Neural cell (in vitro differentiated cells): ENCODE results near the gene AMIGO2. TPM values are rescaled to one million over a fixed set of nuclear protein-coding genes. Genes with fewer than 3 reads are reported as not detected.

Source experiments
- H2AFZ ChIP-seq: fragments of 200-600, 300-800 bp; sonication (generic), shearing (Covaris generic); 2 replicates; pipeline ENCODE4 v1.6.0; 2014; ENCODE audit warnings: low read depth, mild to moderate bottlenecking, antibody characterized with exemption, low read length, moderate library complexity
- H3F3A ChIP-seq: fragments of 200-600 bp; shearing (Covaris generic); 2 replicates; pipeline ENCODE4 v1.6.1; 2016; ENCODE audit warnings: mild to moderate bottlenecking, moderate library complexity, mixed read lengths, antibody characterized with exemption, low read length; ENCODE audit not compliant: insufficient read depth, poor library complexity, severe bottlenecking
- H3K27ac ChIP-seq: fragments of 200-600, 300-800 bp; sonication (generic), shearing (Covaris generic); 2 replicates; pipeline ENCODE4 v1.5.1; 2014; ENCODE audit warnings: mild to moderate bottlenecking, low read length, moderate library complexity
- H3K27me3 ChIP-seq: fragments of 300-800, 200-600 bp; sonication (generic), shearing (Covaris generic); 2 replicates; pipeline ENCODE4 v1.6.0; 2014; ENCODE audit warnings: mild to moderate bottlenecking, low read depth, low read length, moderate library complexity; ENCODE audit not compliant: insufficient read depth
- H3K36me3 ChIP-seq: fragments of 300-800, 200-600 bp; sonication (generic), shearing (Covaris generic); 2 replicates; pipeline ENCODE4 v1.5.1; 2014; ENCODE audit warnings: mild to moderate bottlenecking, antibody characterized with exemption, low read length, moderate library complexity; ENCODE audit not compliant: insufficient read depth
- H3K4me2 ChIP-seq: fragments of 300-800, 200-600 bp; sonication (generic), shearing (Covaris generic); 2 replicates; pipeline ENCODE4 v1.6.0; 2014; ENCODE audit warnings: mild to moderate bottlenecking, low read length
- H3K4me3 ChIP-seq: fragments of 300-800, 200-600 bp; sonication (generic), shearing (Covaris generic); 2 replicates; pipeline ENCODE4 v1.5.1; 2014; ENCODE audit warnings: mild to moderate bottlenecking, low read length, moderate library complexity
- H3K79me2 ChIP-seq: fragments of 200-600 bp; shearing (Covaris generic); replicated peaks from 2 replicates; pipeline ENCODE4 v1.6.0; 2014; ENCODE audit warnings: mild to moderate bottlenecking, low read length, moderate library complexity; ENCODE audit not compliant: insufficient read depth
- H3K9ac ChIP-seq: fragments of 300-800, 200-600 bp; sonication (generic), shearing (Covaris generic); 2 replicates; pipeline ENCODE4 v1.6.1; 2016; ENCODE audit warnings: mild to moderate bottlenecking, low read length, mixed read lengths
- H3K9me2 ChIP-seq: fragments of 200-600 bp; shearing (Covaris generic); 2 replicates; pipeline ENCODE4 v1.6.1; 2016; ENCODE audit warnings: mild to moderate bottlenecking, low read length, mixed read lengths; ENCODE audit not compliant: insufficient read depth
- H3K9me3 ChIP-seq: fragments of 200-600, 300-800 bp; sonication (generic), shearing (Covaris generic); 2 replicates; pipeline ENCODE4 v1.6.1; 2016; ENCODE audit warnings: mild to moderate bottlenecking, mixed run types, low read length, moderate library complexity, mixed read lengths
- H4K20me1 ChIP-seq: fragments of 200-600 bp; shearing (Covaris generic); 2 replicates; pipeline ENCODE4 v1.6.1; 2016; ENCODE audit warnings: mild to moderate bottlenecking, mixed run types; ENCODE audit not compliant: insufficient read depth
- CTCF ChIP-seq: fragments of 450-650 bp; IDR thresholded peaks from 2 replicates; pipeline ENCODE4 v1.5.1; 2014; ENCODE audit warnings: antibody characterized with exemption, mild to moderate bottlenecking, moderate library complexity; ENCODE audit not compliant: poor library complexity, severe bottlenecking
- EP300 ChIP-seq: fragments of 450-650 bp; conservative IDR thresholded peaks from 2 replicates; pipeline ENCODE4 v1.6.1; 2014; ENCODE audit warnings: antibody characterized with exemption, mild to moderate bottlenecking, moderate library complexity; ENCODE audit not compliant: poor library complexity, severe bottlenecking
- EZH2 ChIP-seq: fragments of 200-600, 300-800 bp; shearing (Covaris generic), sonication (generic); IDR thresholded peaks from 2 replicates; pipeline ENCODE4 v1.6.1; 2014; ENCODE audit warnings: antibody characterized with exemption, low read length, borderline replicate concordance, mild to moderate bottlenecking; ENCODE audit not compliant: insufficient read depth, poor library complexity, severe bottlenecking
- MXI1 ChIP-seq: fragments of 450-650 bp; conservative IDR thresholded peaks from 2 replicates; pipeline ENCODE4 v1.6.1; 2014; ENCODE audit warnings: antibody characterized with exemption, mild to moderate bottlenecking; ENCODE audit not compliant: poor library complexity, severe bottlenecking
- POLR2AphosphoS5 ChIP-seq: IDR thresholded peaks from 2 replicates; pipeline ENCODE4 v1.6.1; 2012
- RAD21 ChIP-seq: fragments of 450-650 bp; conservative IDR thresholded peaks from 2 replicates; pipeline ENCODE4 v1.6.1; 2014; ENCODE audit warnings: antibody characterized with exemption, mild to moderate bottlenecking, moderate library complexity
- SMC3 ChIP-seq: fragments of 450-650 bp; conservative IDR thresholded peaks from 2 replicates; pipeline ENCODE4 v1.6.1; 2014; ENCODE audit warnings: antibody characterized with exemption, mild to moderate bottlenecking, moderate library complexity; ENCODE audit not compliant: poor library complexity
- TAF1 ChIP-seq: IDR thresholded peaks from 2 replicates; pipeline ENCODE4 v1.6.1; 2012; ENCODE audit warnings: low read depth
- polyA plus RNA-seq: library from polyadenylated mRNA; depleted of rRNA; stranded (reverse); fragments of >200 nt; gene quantifications from 2 replicates; pipeline ENCODE4 v1.2.3, GENCODE V29; 2014
- TF ChIP-seq, protein P1 (sequence below): IDR thresholded peaks from 2 replicates; pipeline ENCODE4 v1.6.1; 2012; ENCODE audit warnings: borderline replicate concordance

Gene AMIGO2
- polyA plus RNA-seq, 1 donor from 2014 or later: 3.1 TPM

DNA sequence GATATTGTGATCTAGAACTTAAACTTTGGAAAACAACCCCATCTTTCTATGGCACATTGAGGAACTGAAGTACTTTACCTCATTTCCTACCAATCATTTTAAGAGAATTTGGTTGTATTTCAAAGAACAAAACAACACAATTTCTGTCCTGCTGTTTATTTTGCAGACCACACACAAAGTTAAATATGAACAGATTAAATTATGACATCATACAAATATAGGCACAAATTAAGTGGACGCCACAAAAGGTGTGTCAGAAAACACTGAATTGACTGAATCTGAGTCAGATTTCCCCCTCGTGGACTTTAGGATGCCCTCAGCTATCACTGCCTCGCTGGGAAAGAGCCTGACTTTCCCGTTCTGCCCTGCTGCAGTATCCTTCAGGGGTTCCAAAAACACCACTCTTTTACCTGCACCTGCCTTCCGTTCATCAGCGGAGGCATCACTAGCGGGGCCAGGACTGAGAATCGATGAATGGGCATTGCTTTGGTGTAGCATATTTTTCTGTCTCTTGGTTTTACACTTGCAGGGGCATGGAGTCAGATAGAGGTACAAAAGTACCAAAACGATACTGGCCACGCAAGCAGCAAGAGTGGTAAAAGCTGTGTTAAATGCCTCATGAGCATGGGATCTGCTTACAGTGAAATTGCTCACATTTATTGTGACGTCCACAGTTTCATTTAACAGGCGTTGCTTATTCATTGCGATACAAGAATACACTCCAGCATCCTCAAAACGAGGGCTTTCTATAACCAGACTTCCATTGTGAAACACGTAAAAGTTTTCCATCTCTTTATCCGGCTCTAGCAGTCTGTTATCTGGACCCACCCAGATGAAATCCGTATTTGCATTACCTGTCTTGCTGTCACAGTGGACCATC lies 2.3 kb downstream of the AMIGO2 start:
- Histone ChIP-seq H3F3A (no peaks in the 10 kb centered on the region), H3K9ac (no peak overlapping the region), H2AFZ (no peak overlapping the region), H3K27me3 (peaks cover 27% of the 10 kb centered on the region), H3K4me2 (no peak overlapping the region), H3K9me2 (no peaks in the 10 kb centered on the region), H3K9me3 (no peaks in the 10 kb centered on the region), H3K79me2 (no peaks in the 10 kb centered on the region), H3K36me3 (no peaks in the 10 kb centered on the region), H3K4me3 (no peak overlapping the region), H3K27ac (no peak overlapping the region), H4K20me1 (no peaks in the 10 kb centered on the region)
- no peak for TF ChIP-seq MXI1
- no peak for TF ChIP-seq EZH2
- TF ChIP-seq CTCF: no peak
- TF ChIP-seq, protein P1, sequence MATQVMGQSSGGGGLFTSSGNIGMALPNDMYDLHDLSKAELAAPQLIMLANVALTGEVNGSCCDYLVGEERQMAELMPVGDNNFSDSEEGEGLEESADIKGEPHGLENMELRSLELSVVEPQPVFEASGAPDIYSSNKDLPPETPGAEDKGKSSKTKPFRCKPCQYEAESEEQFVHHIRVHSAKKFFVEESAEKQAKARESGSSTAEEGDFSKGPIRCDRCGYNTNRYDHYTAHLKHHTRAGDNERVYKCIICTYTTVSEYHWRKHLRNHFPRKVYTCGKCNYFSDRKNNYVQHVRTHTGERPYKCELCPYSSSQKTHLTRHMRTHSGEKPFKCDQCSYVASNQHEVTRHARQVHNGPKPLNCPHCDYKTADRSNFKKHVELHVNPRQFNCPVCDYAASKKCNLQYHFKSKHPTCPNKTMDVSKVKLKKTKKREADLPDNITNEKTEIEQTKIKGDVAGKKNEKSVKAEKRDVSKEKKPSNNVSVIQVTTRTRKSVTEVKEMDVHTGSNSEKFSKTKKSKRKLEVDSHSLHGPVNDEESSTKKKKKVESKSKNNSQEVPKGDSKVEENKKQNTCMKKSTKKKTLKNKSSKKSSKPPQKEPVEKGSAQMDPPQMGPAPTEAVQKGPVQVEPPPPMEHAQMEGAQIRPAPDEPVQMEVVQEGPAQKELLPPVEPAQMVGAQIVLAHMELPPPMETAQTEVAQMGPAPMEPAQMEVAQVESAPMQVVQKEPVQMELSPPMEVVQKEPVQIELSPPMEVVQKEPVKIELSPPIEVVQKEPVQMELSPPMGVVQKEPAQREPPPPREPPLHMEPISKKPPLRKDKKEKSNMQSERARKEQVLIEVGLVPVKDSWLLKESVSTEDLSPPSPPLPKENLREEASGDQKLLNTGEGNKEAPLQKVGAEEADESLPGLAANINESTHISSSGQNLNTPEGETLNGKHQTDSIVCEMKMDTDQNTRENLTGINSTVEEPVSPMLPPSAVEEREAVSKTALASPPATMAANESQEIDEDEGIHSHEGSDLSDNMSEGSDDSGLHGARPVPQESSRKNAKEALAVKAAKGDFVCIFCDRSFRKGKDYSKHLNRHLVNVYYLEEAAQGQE: no peak
- no peak for TF ChIP-seq TAF1
- no peak for TF ChIP-seq EP300
- TF ChIP-seq RAD21: no peak
- no peak for TF ChIP-seq POLR2AphosphoS5
- no peak for TF ChIP-seq SMC3

DNA sequence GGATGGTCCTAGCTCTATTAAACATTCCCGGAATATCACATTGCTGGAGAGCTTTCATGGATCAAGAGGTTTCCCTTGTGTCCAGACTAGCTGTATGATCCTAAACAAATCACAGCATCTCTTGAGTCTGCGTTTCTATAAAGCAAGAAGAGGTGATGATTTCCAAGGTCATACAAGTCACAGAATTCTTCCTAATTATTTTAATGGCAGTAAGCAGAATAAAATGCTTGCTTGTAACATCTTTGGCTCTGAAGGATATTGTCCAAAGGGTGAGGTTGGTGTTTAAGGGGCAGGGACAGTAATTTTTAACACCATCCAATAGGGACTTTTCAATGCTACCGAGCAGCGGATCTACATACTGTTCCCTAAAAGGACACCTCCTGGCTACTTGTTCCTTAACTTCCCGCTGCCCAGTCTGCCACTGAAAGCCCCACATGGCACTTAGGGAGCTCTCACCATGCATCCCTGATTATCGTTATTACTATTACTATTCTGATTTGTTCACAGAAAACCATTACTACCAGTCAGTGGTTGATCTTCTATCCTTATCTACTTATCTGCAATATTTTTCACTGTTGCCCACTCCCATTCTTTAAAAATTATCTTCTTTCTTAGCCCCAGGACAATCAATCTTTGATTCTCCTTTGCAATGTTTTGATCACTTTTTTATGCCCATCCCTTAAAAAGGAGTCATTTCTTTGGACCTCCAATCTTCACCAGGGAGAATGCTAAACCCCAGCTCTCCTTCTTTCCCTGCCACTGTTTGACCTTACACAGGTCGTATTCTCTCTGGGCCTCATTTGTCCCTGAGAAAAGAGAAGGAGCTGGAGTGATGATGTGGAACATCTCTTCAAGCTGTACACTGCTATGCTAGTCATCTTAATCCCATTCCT lies 4.3 kb downstream of the AMIGO2 start:
- H3K9ac ChIP-seq: no peak overlapping the region
- H3F3A ChIP-seq: no peaks in the 10 kb centered on the region
- H3K27me3 ChIP-seq: peaks cover 24% of the 10 kb centered on the region
- H3K4me3 ChIP-seq: no peak overlapping the region
- no peaks in the 10 kb centered on the region for H3K9me3 ChIP-seq
- no peaks in the 10 kb centered on the region for H3K79me2 ChIP-seq
- H3K27ac ChIP-seq: no peak overlapping the region
- no peaks in the 10 kb centered on the region for H3K9me2 ChIP-seq
- H2AFZ ChIP-seq: no peak overlapping the region
- no peaks in the 10 kb centered on the region for H4K20me1 ChIP-seq
- TF ChIP-seq CTCF: no peak
- no peak for TF ChIP-seq POLR2AphosphoS5
- TF ChIP-seq EP300: no peak
- no peak for TF ChIP-seq TAF1
- TF ChIP-seq RAD21: no peak
- TF ChIP-seq SMC3: no peak
- no peaks in the 10 kb centered on the region for H3K36me3 ChIP-seq
- no peak overlapping the region for H3K4me2 ChIP-seq
